GM18907 (cell line): ENCODE measurements around the gene PNPLA6.
"Not testable (repeated sequence)": the region's sequence is repeated elsewhere in the genome, so short reads cannot be mapped to it uniquely, and the experiment has no call there.

Experiments
- ATAC-seq: cut with Tn5 transposase; IDR thresholded peaks from one replicate; pipeline ENCODE4 v1.9.1; 2021; ENCODE audit warnings: mild to moderate bottlenecking, moderate library complexity; ENCODE audit not compliant: unreplicated experiment

The PNPLA6 gene

DNA sequence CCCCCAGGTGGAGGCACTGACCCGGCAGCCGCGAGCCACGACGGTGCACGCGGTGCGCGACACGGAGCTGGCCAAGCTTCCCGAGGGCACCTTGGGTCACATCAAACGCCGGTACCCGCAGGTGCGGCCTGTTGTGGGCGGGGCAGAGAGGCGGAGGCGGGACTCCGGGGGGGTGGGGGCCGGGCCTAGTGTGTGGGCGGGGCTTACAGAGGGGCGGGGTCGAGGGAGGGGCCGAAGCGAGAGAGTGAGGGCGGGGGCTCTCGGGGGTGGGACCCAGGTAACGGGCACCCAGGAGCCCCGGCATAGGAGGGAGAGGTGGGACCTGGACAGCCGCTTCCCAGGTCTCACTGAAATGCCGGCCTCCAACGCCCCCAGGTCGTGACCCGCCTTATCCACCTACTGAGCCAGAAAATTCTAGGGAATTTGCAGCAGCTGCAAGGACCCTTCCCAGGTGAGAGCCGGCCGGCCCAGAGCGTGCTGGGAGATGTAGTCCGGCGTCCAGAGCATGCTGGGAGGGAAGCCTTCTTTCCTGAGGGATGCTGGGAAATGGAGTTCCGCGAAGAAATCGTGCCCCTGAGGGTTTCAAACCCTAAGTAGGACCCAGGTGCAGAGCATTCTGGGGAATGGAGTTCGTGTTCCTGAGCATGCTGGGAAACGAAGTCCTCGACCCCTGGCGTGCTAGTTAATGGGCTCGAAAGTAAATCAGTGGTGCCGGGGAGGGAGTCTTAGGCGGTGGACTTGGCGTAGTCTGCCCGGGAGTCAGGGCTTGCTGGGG is 15.7 kb downstream of the PNPLA6 start:
- ATAC-seq: no peak

DNA sequence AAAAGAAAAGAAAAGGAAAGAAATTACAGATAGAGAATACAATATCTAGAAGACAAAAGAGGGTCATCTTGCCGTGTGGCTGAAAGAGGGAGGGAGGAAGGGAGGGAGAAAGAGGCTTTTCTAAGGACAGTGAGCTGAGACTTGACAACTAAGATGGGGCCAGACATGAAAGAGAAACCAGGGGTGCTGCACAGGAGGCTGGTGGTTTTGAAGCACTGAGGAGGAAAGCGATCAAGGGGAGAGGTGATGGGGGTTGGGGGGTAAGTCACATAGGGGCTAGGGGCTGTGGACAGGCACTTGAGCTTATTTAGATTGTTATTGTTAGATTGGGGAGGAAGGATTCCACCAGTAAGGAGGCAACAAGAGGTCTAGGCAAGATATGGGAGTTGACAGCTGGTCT is 17.3 kb downstream of the PNPLA6 start:
- ATAC-seq: no peak

GRCh38 chr19:7554565-7554964 is 19.0 kb downstream of the PNPLA6 start:
- ATAC-seq: no peak

DNA sequence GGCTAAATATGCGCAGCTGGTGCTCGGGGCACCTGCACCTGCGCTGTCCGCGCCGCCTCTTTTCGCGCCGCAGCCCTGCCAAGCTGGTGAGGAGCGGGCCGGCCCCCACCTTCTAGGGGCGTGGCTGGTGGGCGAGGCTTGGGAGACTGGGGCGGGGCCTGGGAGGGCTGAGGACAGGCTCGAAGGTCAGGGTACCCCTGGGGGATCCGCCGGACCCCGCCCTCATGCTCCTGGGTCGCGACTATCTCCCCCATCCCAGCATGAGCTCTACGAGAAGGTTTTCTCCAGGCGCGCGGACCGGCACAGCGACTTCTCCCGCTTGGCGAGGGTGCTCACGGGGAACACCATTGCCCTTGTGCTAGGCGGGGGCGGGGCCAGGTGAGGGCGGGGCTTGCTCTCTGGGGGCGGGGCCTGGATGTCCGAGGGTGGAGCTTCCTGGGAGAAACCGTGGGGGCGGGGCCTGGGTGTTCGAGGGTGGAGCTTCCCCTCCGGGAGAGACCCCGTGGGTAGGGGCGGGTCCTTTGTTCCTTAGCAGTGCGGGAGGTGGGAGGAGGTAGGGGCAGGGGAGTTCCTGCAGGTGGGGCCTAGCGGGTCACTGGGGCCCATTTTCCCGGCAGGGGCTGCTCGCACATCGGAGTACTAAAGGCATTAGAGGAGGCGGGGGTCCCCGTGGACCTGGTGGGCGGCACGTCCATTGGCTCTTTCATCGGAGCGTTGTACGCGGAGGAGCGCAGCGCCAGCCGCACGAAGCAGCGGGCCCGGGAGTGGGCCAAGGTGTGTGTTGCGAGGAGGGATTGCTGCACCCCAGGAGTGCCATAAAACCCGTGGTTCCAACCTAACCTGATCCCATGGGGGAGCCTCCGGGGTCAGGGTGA is 19.7 kb downstream of the PNPLA6 start:
- ATAC-seq: no peak

- ATAC-seq: no peak
Observed at GRCh38 chr19:7556696-7557315, 21.3 kb downstream of the PNPLA6 start.

DNA sequence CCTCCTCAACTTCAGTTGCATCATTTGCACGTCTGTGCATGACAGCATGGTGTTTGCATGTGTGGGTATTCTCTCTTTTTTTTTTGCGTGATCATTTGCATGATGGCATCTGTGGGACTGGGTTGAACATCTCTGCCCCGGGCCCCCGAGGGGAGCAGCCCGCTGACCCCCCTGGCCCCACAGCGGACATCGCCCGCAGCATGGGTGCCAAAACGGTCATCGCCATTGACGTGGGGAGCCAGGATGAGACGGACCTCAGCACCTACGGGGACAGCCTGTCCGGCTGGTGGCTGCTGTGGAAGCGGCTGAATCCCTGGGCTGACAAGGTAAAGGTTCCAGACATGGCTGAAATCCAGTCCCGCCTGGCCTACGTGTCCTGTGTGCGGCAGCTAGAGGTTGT is 23.1 kb downstream of the PNPLA6 start:
- ATAC-seq: no peak

DNA sequence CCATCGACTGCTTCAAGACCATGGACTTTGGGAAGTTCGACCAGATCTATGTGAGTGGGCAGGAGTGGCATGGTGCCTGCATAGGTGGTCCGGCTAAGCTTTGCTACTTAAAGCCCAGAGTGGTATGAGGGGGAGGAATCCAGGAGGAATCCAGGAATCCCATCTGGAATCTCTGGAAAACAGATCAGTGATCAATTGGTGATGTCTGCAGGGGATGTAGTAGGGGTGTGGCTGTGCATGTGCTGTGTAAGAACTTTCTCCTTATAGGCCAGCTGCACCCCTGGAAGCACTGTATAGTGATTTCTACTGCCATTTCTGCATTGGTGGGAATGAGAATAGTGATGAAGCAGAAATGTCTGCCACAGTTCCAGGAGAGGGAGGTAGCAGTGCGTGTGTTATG is 23.6 kb downstream of the PNPLA6 start:
- no peak for ATAC-seq

DNA sequence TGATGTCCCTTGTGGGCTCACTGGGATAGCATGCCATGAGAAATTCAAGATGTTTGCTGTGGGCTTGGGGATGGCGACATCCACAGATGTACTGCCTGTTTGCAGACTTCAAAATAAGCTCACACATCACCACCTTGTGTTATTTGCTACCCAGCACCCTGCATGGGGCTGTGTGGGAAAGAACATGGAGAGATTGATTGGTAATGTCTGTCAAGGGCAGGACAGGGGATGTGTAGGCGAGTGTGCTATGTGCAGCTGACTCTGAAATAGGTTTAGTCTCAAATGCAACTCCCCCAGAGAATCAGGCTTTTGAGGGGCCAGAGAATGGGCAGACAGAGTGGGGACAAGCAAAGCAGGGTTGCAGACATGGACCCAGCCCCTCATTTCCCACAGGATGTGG is 24.7 kb downstream of the PNPLA6 start:
- no peak for ATAC-seq

DNA sequence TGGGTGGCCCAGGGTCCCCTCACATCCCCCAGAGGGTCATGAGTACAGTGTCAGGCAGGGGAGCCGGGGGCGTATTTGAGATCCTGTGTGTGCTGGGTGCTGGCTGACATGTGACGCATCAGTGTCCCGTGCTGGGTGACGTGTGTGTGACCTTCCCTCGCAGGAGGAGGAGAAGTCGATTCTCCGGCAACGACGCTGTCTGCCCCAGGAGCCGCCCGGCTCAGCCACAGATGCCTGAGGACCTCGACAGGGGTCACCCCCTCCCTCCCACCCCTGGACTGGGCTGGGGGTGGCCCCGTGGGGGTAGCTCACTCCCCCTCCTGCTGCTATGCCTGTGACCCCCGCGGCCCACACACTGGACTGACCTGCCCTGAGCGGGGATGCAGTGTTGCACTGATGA is 25.8 kb downstream of the PNPLA6 start:
- ATAC-seq: no peak

- no peak for ATAC-seq
Observed at GRCh38 chr19:7562646-7563393, 27.3 kb downstream of the PNPLA6 start.

- no peak for ATAC-seq
Observed at GRCh38 chr19:7564866-7565265, 29.3 kb downstream of the PNPLA6 start.

- ATAC-seq: no peak
Observed at GRCh38 chr19:7565332-7565731, 29.8 kb downstream of the PNPLA6 start.

- ATAC-seq: no peak
Observed at GRCh38 chr19:7570761-7571160, 35.2 kb downstream of the PNPLA6 start.

DNA sequence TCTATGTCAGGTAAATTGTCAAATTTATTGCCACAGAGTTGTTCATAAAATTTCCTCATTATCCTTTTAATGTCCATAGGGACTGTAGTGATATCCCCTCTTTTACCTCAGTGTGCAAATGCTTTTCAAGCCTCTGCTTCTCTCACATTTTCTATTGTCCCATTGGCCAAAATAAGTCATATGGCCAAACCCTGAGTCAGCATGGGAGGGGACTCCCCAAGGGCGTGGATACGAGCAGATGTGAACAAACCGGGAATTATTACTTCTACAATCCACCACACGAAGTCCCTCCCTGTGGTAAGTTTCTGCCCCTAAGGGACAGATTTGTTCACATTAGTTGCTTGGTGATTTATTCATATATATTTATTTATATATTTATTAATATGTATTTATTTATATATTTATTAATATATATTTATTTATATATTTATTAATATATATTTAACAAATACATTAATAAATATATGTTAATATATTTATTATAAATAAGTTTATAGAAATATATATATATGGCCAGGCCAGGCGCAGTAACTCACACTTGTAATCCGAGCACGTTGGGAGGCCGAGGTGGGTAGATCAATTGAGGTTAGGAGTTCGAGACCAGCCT is 40.0 kb downstream of the PNPLA6 start:
- ATAC-seq: no peak

DNA sequence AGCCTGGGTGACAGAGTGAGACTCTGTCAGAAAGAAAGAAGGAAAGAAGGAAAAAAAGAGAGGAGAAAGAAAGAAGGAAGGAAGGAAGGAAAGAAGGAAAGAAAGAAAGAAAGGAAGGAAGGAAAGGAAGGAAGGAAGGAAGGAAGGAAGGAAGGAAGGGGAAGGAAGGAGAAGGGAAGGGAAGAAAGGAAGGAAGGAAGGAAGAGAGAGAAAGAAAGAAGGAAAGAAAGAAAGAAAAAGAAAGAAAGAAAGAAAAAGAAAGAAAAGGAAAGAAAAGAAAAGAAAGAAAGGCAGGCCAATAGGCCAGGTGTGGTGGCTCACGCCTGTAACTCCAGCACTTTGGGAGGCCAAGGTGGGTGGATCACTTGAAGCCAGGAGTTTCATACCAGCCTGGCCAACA is 41.9 kb downstream of the PNPLA6 start:
- not testable (repeated sequence) for ATAC-seq

DNA sequence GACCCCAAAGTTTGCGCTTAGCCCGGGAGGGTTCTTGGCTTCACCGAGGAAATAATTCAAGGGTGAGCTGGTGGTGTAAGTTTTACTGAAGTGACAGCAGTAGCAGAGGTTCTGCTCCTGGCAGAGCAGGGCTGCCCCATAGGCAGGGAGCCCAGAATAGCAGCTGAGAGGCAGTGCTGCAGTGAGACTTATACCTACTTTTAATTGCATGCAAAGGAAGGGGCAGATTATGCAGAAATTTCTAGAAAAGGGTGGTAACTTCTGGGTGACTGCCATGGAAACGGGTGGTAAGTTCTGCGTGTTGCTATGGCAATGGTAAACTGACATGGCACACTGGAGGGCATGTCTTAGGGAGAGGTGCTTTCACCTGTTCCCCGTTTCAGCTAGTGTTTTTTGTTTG is 42.6 kb downstream of the PNPLA6 start:
- ATAC-seq: no peak

DNA sequence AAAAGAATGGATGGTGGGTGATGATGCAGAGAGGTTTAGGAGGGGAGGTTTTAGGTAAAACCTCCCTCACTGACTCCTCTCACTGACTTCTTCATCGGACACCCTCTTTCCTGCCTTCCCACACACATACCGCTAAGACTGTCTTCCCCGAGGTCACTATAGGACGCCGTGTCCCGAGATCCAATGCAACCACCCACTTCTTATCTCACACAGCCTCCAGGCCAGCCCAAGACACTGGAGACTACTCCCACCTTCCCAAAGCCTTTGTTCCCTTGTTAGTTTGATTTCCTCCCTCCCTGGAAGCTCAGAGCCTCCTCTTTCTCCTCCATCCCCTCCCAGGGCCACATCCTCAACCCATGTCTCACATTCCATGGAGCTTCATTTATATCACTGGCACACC is 43.7 kb downstream of the PNPLA6 start:
- no peak for ATAC-seq

DNA sequence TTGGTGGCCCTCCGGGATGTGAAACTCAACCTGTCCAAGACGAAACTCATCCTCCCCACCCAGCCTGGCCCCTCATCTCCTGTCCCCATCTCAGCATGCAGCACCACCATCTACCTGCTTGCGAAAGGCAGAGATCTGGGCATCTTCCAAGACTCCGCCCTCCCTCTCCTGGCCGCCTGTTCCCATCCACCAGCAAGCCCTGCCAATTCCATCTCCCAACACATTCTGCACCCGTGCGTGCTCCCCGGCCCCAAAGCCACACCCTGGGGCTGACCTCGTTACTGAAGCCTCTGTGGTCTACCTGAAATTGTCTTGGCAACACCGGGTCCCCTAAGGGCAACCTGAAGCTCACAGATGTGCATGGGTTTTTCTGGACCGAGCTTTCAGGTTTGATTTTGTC is 46.9 kb downstream of the PNPLA6 start:
- no peak for ATAC-seq

DNA sequence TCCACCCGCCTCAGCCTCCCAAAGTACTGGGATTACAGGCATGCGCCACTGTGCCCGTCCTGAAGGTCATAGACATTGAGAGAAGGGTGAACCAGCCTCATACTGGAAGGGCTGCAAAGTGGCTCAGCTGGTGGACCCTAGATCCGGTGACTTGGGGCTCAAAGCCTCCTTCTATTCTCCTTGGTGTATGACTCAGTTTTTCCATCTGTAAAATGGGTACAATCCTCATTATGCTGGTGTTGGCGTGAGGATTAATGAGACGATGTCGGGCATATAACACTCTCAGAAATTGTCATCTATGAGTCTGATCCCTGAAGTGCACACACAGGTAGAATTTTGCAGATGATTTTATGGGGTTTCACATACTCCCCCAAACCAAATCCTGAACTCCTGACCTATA is 54.3 kb downstream of the PNPLA6 start:
- no peak for ATAC-seq

GRCh38 chr19:7590256-7590655 is 54.7 kb downstream of the PNPLA6 start:
- ATAC-seq: no peak
